ENCODE data around the gene XRCC5.
A peak's percentile ranks its signal among the peaks of the same experiment; 100 is the strongest.

DNA sequence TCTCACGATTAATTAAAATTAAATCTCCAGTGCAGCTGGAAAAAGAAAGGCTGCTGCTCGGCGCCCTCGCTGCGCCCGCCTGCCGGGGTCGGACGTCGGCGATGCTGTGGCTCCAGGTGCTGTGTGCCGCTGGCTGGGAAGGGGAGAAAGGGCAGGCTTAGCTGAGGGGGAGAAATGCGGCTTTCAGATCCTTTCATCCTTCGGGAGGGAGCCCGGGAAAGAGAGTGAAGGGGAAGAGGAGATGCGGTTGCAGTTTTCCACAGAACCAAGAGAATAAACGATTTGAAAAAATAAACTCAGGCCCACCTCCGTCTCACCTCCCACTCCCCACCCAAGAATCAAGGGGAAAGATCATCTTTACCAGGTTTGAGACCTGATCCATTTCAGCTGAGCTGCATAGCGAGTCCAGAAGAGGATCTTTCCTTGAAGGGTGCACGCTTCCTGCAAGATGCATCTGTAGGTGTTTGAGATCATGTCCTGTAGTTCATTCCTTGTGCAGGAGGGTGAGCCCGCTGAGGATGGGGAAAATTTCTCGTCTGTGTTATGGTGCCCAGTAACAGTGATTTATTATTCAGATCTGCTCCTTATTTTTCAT lies 26.9 kb upstream of the XRCC5 start:
- TF ChIP-seq EZH2 (IDR thresholded peaks at IDR 0.05; ENCODE audit: borderline replicate concordance, low read depth, low read length, severe bottlenecking): peak; percentile 47
- TF ChIP-seq POLR2AphosphoS5 (IDR thresholded peaks at IDR 0.05; ENCODE audit: insufficient read depth, low read depth, low read length): no peak
- TF ChIP-seq, protein P1, sequence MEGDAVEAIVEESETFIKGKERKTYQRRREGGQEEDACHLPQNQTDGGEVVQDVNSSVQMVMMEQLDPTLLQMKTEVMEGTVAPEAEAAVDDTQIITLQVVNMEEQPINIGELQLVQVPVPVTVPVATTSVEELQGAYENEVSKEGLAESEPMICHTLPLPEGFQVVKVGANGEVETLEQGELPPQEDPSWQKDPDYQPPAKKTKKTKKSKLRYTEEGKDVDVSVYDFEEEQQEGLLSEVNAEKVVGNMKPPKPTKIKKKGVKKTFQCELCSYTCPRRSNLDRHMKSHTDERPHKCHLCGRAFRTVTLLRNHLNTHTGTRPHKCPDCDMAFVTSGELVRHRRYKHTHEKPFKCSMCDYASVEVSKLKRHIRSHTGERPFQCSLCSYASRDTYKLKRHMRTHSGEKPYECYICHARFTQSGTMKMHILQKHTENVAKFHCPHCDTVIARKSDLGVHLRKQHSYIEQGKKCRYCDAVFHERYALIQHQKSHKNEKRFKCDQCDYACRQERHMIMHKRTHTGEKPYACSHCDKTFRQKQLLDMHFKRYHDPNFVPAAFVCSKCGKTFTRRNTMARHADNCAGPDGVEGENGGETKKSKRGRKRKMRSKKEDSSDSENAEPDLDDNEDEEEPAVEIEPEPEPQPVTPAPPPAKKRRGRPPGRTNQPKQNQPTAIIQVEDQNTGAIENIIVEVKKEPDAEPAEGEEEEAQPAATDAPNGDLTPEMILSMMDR (IDR thresholded peaks at IDR 0.05; ENCODE audit: extremely low read depth in 1 of 2, insufficient read depth in 1 of 2, low read depth in 1 of 2, low read length in 2 of 2): no peak

Data from endothelial cell of umbilical vein (primary cell).